Peyer's patch (tissue), 4 donors: Measurements from ENCODE around the gene MACROD2.

Source experiments
- CTCF ChIP-seq, 6 experiments: fragments of 450-650 bp in 4 of 6; fragments of 200-600 bp in 2 of 6; sonication (generic) in 1 of 6; IDR thresholded peaks; one replicate each; pipeline ENCODE4 v1.5.1; 2017 to 2019; ENCODE audit warnings: antibody characterized with exemption in 6 of 6, mild to moderate bottlenecking in 3 of 6, moderate library complexity in 1 of 6
- POLR2A ChIP-seq, 2 donors: fragments of 450-650 bp; IDR thresholded peaks; one replicate each; pipeline ENCODE4 v1.5.1; 2017; ENCODE audit warnings: antibody characterized with exemption in 2 of 2, mild to moderate bottlenecking in 2 of 2, moderate library complexity in 2 of 2

GRCh38 chr20:14148042-14148441 is 152.7 kb downstream of the MACROD2 start:
- TF ChIP-seq CTCF (IDR thresholded peaks at IDR 0.05) (no peak), POLR2A (IDR thresholded peaks at IDR 0.05) (no peak)
